Measurements from ENCODE around the gene NRN1L.
A peak's percentile ranks its signal among the peaks of the same experiment; 100 is the strongest.
"Not testable (repeated sequence)": the region's sequence is repeated elsewhere in the genome, so short reads cannot be mapped to it uniquely, and the experiment has no call there.

Gene NRN1L

GRCh38 chr16:67884684-67885083 is at the start of gene NRN1L:
Gene NRN1L (plus strand): TSS chr16:67884885. CDS start chr16:67884904, 19 bp downstream.
- DNase-seq (ENCODE audit: low spot score): peak; percentile 97

GRCh38 chr16:67837190-67837589 is 47.5 kb upstream of the NRN1L start:
- not testable (repeated sequence) for DNase-seq (ENCODE audit: low spot score)

GRCh38 chr16:67837811-67838210 is 46.9 kb upstream of the NRN1L start:
- DNase-seq (ENCODE audit: low spot score): no peak

- DNase-seq (ENCODE audit: low spot score): no peak
Measured at GRCh38 chr16:67841198-67841815, 43.4 kb upstream of the NRN1L start.

GRCh38 chr16:67841816-67842508 is 42.7 kb upstream of the NRN1L start, which contains the start of gene THAP11:
Gene THAP11 (plus strand): TSS chr16:67842320. CDS start chr16:67842555, 235 bp downstream.
- DNase-seq (ENCODE audit: low spot score): peak; percentile 95

- DNase-seq (ENCODE audit: low spot score): peak; percentile 38
Measured at GRCh38 chr16:67842509-67843342, 42.0 kb upstream of the NRN1L start.

GRCh38 chr16:67843343-67843765 is 41.3 kb upstream of the NRN1L start:
- DNase-seq (ENCODE audit: low spot score): peak; percentile 15

GRCh38 chr16:67844497-67844896 is 40.2 kb upstream of the NRN1L start:
- peak; percentile 37 for DNase-seq (ENCODE audit: low spot score)

- DNase-seq (ENCODE audit: low spot score): no peak
Measured at GRCh38 chr16:67845291-67846062, 39.2 kb upstream of the NRN1L start.

GRCh38 chr16:67846063-67846319 is 38.7 kb upstream of the NRN1L start:
- no peak for DNase-seq (ENCODE audit: low spot score)

- DNase-seq (ENCODE audit: low spot score): peak; percentile 96
Measured at GRCh38 chr16:67846320-67847063, 38.2 kb upstream of the NRN1L start, which contains the start of gene NUTF2. Gene NUTF2 (plus strand): TSS chr16:67846933. CDS start chr16:67865131, 18,198 bp downstream.

- DNase-seq (ENCODE audit: low spot score): peak; percentile 74
Measured at GRCh38 chr16:67847064-67847861, 37.4 kb upstream of the NRN1L start, which contains the start of gene CENPT. Gene CENPT (minus strand): TSS chr16:67847693. CDS start chr16:67833859, 13,834 bp downstream.

- no peak for DNase-seq (ENCODE audit: low spot score)
Measured at GRCh38 chr16:67848118-67848517, 36.6 kb upstream of the NRN1L start.

- DNase-seq (ENCODE audit: low spot score): no peak
Measured at GRCh38 chr16:67853670-67854069, 31.0 kb upstream of the NRN1L start.

- no peak for DNase-seq (ENCODE audit: low spot score)
Measured at GRCh38 chr16:67855789-67856188, 28.9 kb upstream of the NRN1L start.

GRCh38 chr16:67856927-67857546 is 27.6 kb upstream of the NRN1L start:
- DNase-seq (ENCODE audit: low spot score): no peak

GRCh38 chr16:67857547-67858233 is 27.0 kb upstream of the NRN1L start:
- DNase-seq (ENCODE audit: low spot score): peak; percentile 94

- no peak for DNase-seq (ENCODE audit: low spot score)
Measured at GRCh38 chr16:67858500-67858899, 26.2 kb upstream of the NRN1L start.
